Glomerular endothelial cell (primary cell): ENCODE data around the gene HDHD5. TPM values are rescaled to one million over a fixed set of nuclear protein-coding genes. Genes with fewer than 3 reads are reported as not detected.

Source experiments
- DNase-seq: peaks from one replicate; pipeline ENCODE4 v3.0.0-alpha.2; 2011; ENCODE audit warnings: low read depth, low spot score; ENCODE audit errors: extremely low read depth
- total RNA-seq: library from RNA; depleted of rRNA; stranded (reverse); fragments of >200 nt; gene quantifications from 2 replicates; pipeline ENCODE4 v1.2.3, GENCODE V29; 2015

Gene HDHD5
- total RNA-seq, 1 donor from 2014 or later = 48.1 TPM

GRCh38 chr22:17121233-17122195, 37.6 kb downstream of the HDHD5 start, which contains the start of gene TMEM121B:
TMEM121B (minus strand) TSS chr22:17121360; CDS start chr22:17121127, 233 bp downstream.
- DNase-seq = no peak

DNA sequence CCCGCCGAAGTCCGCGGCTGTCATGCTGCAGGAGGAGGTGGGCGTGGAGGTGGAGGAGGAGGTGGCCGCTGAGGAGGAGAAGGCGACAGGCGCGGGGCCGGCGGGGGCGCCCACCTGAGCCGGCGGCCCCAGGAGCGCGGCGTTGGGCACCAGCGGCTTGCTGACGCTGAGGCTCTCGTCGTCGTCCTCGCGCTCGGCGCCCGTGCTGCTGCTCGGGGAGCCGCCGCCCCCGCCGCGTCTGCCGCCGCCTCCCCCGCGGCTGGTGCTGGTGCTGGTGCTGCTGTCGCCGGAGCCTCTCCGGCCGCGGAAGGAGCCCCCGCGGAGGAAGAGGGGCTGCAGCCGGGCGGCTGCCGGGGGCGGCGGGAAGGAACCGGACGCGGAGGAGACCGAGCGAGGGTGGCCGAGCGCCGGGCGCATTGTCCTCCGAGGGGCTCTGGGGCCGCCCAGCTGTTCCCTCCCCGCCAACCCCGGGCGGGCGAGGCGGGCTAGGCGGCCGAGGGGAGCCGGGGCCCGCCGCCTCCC, 38.3 kb downstream of the HDHD5 start:
- no peak for DNase-seq

GRCh38 chr22:17120281-17120680, 38.8 kb downstream of the HDHD5 start:
- no peak for DNase-seq

GRCh38 chr22:17119481-17120202, 39.4 kb downstream of the HDHD5 start:
- DNase-seq = no peak

- no peak for DNase-seq
Observed at GRCh38 chr22:17118342-17118741, 40.7 kb downstream of the HDHD5 start.

GRCh38 chr22:17117890-17118289, 41.2 kb downstream of the HDHD5 start:
- DNase-seq = no peak

- DNase-seq = no peak
Observed at GRCh38 chr22:17117400-17117799, 41.7 kb downstream of the HDHD5 start.

DNA sequence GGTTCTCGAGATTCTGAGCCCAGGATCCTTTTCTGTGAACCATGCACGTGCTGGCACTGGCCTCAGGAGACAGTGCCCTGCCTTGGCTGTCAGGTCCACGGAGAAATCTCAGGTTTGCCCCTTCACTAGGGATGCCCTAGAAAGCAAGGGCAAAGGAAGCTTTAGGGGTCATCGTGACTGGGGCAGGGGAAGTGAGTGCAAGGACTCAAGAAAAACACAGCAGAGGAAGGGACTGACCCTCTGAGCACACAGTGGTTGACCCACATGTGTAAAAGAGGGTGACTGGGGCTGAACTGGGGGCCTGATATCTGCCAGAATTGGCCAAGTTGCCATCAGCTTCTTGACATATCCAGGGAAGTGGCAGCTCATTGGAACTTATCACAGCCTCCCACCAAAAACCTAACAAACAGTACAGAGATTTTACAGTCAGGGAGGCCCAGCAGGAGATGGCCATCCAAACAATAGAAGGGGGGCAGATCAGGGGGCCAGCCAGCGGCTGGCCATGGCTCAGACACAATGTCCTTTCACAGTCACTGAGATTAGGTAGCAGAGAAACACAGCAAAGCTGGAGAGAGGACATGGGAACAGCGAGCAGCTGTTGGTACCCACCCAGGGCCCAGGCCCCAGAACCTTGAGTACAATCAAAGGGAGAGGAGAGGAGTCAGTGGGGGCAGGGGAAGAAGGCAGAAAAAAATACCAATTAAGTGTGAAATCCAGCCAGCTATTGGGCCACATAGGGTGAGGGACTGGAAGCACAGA, 42.3 kb downstream of the HDHD5 start:
- no peak for DNase-seq

GRCh38 chr22:17115945-17116565, 43.0 kb downstream of the HDHD5 start:
- no peak for DNase-seq

GRCh38 chr22:17115236-17115635, 43.8 kb downstream of the HDHD5 start:
- DNase-seq = no peak

- DNase-seq = no peak
Observed at GRCh38 chr22:17114898-17115235, 44.2 kb downstream of the HDHD5 start.

- no peak for DNase-seq
Observed at GRCh38 chr22:17114173-17114897, 44.7 kb downstream of the HDHD5 start.

DNA sequence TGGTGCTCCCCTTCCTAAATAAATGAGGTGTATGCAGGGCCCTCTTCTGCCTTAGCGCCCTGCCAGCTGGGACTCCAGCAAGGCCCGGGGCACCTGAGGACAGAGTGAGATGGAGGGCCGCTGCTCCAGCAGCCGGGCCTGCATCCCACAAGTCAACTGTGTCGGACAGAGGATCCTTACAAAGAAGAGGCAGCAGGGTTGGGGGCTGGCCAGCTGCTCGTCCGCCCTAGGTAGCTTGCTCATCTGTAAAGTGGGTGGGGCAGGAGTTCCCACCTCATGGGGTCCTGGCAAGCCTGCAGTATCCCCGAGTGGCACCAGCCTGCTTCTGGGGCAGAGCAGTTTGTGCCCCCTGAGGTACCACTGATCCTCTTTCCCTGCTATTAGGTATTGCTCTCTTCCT, 45.5 kb downstream of the HDHD5 start:
- DNase-seq = no peak

- no peak for DNase-seq
Observed at GRCh38 chr22:17112491-17113042, 46.5 kb downstream of the HDHD5 start.

GRCh38 chr22:17110791-17111550, 48.1 kb downstream of the HDHD5 start:
- no peak for DNase-seq

- DNase-seq = no peak
Observed at GRCh38 chr22:17109976-17110375, 49.1 kb downstream of the HDHD5 start.

DNA sequence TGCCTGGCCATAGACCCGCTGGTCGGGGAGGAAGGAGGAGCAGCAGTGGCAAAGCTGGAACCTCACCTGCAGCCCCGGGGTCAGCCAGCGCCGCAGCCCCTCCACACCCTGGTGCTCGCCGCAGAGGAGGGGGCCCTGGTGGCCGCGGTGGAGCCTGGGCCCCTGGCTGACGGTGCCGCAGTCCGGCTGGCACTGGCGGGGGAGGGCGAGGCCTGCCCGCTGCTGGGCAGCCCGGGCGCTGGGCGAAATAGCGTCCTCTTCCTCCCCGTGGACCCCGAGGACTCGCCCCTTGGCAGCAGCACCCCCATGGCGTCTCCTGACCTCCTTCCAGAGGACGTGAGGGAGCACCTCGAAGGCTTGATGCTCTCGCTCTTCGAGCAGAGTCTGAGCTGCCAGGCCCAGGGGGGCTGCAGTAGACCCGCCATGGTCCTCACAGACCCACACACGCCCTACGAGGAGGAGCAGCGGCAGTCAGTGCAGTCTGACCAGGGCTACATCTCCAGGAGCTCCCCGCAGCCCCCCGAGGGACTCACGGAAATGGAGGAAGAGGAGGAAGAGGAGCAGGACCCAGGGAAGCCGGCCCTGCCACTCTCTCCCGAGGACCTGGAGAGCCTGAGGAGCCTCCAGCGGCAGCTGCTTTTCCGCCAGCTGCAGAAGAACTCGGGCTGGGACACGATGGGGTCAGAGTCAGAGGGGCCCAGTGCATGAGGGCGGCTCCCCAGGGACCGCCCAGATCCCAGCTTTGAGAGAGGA, 49.8 kb downstream of the HDHD5 start:
- DNase-seq = no peak
